GM23248 (cell line): ENCODE data around the gene DLGAP3.

Experiments used
- EZH2 ChIP-seq: fragments of 200-600 bp; sonication (generic); IDR thresholded peaks from 2 replicates; pipeline ENCODE4 v1.6.1; 2018; ENCODE audit warnings: antibody characterized with exemption, mild to moderate bottlenecking; ENCODE audit not compliant: insufficient read depth, poor library complexity, severe bottlenecking
- EZH2phosphoT487 ChIP-seq: fragments of 200-600 bp; sonication (generic); IDR thresholded peaks from 2 replicates; pipeline ENCODE4 v1.6.1; 2018; ENCODE audit warnings: antibody characterized with exemption, moderate library complexity, mild to moderate bottlenecking, low read depth; ENCODE audit not compliant: insufficient read depth

- no peak for TF ChIP-seq EZH2phosphoT487
- no peak for TF ChIP-seq EZH2
Observed at GRCh38 chr1:34926156-34926555, 3.3 kb downstream of the DLGAP3 start.
